WI38 (cell line): ENCODE results near the gene OTUB2.
A peak's percentile ranks its signal among the peaks of the same experiment; 100 is the strongest.

Source experiments
- H3K4me3 ChIP-seq: 2 replicates; pipeline ENCODE4 v1.5.1; 2011; ENCODE audit warnings: low read depth, mild to moderate bottlenecking, control low read depth, low read length
- TF ChIP-seq, protein P1 (sequence below): IDR thresholded peaks from 2 replicates; pipeline ENCODE4 v1.5.1; 2012; ENCODE audit warnings: low read depth, mild to moderate bottlenecking, control low read depth, low read length

Gene OTUB2

DNA sequence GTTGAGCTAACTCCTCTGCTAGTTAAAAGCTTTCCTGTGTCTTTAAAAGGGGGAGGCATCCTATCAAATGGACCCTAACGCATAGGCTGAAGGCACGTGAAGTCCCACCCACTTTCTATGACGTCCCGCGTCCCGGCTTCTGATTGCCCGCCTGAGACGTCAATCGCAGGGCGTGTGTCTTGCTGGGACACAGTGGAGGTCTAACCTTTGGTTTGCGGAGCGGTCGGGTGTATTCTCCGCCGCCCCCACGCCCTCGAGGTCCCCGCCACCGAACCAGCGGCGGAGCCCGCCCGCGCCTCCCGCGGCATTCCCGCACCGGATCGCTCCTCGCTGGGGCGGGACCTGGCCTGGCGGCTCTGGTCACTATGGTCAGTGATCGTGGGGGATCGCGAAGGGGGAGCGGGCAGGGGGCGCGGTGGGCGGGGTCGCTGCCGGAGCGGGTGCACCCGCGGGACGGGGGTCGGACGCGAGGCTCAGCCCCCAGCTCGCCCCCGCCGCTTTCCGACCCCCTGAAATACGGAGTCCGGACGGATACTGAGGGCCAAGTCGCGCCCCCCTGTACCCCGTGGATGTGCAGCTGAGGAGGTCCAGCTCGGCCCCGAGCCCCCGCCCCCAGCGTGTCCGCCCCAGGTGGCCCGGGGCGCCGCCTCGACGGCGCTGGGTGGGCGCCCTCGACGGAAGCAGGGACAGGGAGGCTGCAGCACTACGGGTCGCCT is at the start of gene OTUB2:
Gene OTUB2 (plus strand): TSS at position 168 of the 716 bp plus-strand sequence. CDS start 198 bp downstream, at position 366.
- TF ChIP-seq, protein P1, sequence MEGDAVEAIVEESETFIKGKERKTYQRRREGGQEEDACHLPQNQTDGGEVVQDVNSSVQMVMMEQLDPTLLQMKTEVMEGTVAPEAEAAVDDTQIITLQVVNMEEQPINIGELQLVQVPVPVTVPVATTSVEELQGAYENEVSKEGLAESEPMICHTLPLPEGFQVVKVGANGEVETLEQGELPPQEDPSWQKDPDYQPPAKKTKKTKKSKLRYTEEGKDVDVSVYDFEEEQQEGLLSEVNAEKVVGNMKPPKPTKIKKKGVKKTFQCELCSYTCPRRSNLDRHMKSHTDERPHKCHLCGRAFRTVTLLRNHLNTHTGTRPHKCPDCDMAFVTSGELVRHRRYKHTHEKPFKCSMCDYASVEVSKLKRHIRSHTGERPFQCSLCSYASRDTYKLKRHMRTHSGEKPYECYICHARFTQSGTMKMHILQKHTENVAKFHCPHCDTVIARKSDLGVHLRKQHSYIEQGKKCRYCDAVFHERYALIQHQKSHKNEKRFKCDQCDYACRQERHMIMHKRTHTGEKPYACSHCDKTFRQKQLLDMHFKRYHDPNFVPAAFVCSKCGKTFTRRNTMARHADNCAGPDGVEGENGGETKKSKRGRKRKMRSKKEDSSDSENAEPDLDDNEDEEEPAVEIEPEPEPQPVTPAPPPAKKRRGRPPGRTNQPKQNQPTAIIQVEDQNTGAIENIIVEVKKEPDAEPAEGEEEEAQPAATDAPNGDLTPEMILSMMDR: no peak
- H3K4me3 ChIP-seq: peak within 1 kb of the TSS; percentile 63

DNA sequence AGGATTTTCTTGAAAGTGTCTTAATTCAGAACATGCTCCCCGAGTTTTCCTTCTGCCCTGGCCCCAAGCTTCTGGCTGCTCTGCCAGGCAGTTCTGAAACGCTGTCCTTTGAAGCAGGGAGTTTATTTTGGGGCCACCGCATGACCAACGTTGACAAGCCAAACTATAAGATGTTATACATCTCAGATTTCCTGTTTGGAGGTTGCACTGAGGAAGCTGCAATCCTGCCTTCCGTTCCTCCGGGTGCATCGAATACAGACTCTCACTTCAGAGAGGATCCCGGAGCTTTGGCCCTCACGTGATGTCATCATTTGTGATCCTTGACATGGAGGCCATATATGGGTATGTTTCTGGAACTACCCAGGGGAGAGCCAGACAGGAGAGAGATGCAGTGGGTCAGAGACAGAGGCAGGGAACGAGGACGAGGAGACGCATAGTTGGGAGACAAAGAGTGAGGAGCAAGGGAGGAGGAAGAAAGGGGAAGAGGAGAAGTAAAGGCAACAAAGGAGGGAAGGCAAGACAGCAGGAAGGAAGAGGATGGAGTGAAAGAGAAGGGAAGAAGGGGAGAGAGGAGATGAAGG is 49.6 kb upstream of the OTUB2 start, which contains the start of gene ASB2:
Gene ASB2 (minus strand): TSS at position 94 of the 581 bp plus-strand sequence. CDS start 12,031 bp downstream, outside the sequence.
- TF ChIP-seq, protein P1: no peak
- no peak within 1 kb of the TSS for H3K4me3 ChIP-seq

DNA sequence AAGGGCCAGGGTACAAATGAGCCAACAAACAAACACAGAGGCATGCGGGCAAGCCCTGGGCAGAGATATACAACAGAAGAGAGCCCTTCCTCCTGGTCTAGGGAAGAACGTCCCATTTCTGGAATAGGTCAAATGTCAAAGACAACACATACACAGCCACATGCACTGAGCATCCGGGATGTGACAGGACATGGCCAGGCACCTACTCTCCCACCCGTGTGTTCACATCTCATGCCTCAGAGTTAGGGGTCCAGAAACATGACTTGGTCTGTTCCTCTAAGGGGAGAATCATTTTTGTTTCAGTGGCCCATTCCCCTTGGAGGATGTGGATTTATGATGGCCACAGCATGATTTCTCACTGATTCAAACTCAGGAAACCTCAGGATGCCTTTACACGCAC is 49.0 kb upstream of the OTUB2 start:
- TF ChIP-seq, protein P1: no peak
- H3K4me3 ChIP-seq: no peak overlapping the region

DNA sequence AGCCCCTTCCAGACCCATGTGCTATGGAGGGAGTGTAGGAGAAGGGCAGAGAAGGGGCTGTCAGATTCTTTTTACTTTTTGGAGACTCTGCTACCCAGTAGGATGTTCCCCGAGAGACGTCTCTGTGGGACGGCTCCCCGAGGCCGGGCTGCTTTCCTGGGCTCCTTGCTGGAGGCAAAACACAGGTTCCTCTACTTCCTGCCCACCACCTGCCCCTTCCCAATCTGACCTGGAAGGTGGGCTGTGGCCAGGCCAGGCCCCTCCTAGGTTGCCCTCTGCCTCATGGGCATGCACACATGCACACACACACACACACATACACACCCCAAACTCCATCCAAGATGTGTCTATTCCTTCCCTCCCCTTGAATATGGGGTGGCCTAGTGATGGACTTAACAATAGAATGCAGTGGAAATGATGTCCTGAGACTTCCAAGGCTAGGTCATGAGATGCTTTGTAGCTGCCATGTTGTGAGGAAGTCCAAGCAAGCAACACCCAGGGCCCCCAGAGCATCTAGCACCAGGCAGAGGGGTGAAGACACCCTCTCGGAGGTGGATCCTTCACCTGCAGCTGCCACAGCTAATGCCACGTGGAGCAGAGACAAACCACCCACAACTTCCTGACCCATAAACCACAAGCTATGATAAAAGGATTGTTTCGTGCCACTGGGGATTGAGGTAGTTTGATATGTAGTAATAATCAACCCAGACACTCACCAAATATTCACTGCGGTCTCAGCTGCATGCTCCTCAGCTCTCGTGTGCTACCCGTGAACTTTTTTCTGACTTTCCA is 48.2 kb upstream of the OTUB2 start:
- TF ChIP-seq, protein P1: no peak
- no peak overlapping the region for H3K4me3 ChIP-seq

DNA sequence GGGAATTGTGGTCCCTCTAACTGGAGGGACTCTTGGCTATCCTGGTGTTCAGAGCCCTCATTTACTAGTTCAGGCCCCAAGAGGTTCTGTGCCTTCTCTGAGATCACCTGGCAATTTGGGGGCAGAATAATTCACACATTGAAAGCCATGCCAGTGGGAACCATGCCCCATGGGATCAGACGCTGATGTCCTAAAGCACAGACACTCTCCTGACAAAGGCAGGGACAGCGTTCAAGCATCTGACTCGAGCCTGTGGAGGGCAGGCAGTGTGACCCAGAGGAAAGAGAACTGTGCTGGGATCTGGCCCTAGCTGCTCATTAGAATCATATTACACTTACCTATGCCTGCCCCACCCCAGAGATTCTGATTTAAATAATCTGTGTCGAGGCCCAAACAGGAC is 47.4 kb upstream of the OTUB2 start:
- H3K4me3 ChIP-seq: no peak overlapping the region
- TF ChIP-seq, protein P1: no peak

DNA sequence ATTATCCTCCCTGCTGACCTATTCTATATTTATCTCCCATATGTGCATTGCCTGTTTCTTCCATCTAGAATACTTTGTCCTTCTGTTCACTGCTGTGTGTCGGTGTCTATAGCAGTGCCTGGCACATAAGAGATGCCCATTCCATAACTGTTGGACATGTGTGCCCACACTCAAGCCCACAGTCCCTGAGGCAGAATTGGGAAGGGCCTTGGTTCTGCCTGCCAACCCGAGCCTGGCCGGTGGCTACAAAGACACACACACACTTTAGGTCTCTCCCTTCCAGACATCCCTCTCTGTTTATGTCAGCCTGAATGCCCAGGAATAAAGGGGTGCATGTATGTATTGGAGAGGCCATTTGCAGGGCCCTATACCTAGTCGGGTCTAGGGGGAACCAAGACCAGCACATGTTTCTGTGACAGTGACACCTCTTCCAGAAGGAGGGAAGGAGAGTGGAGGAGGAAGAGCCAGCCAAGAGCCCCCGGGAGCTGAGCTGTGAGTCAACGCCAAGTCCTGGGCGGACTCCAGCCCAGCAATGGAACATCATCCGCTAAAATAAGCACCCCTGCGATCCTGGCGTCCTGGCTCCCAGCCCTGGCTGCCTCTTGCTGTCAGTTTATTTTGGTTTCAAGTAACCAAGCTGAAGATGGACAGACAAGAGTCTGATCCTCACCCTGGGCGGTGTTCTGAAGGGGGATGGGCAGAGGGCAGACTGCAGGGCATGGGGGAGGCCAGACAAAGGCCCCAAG is 45.5 kb upstream of the OTUB2 start:
- TF ChIP-seq, protein P1: no peak
- H3K4me3 ChIP-seq: no peak overlapping the region
